WTC11 (cell line): ENCODE data around the gene TPK1. TPM values are rescaled to one million over a fixed set of nuclear protein-coding genes. Genes with fewer than 3 reads are reported as not detected.

ENCODE experiments used
- ATAC-seq: fragments of 200-7000 bp; cut with Tn5 transposase; 2 replicates; pipeline ENCODE4 v1.10.0; 2021; ENCODE audit warnings: mild to moderate bottlenecking, moderate library complexity
- CTCF ChIA-PET: fragments of 300-600 bp; sonication (Branson Sonifier 250); formaldehyde crosslinking; loops from one replicate; lab custom pipeline; 2021; ENCODE audit warnings: antibody characterized with exemption; lab: Charles Lee
- POLR2A ChIA-PET: fragments of 350-600 bp; sonication (Branson Sonifier 250); formaldehyde crosslinking; loops from one replicate; lab custom pipeline; 2021; ENCODE audit warnings: antibody characterized with exemption; lab: Charles Lee
- DNase-seq: peaks from one replicate; pipeline ENCODE4 v3.0.0; 2021; ENCODE audit warnings: low spot score
- H3K27ac Mint-ChIP-seq: 2 replicates; pipeline ENCODE4 v1.8.0; 2021; ENCODE audit warnings: mixed read lengths
- H3K27me3 Mint-ChIP-seq: 2 replicates; pipeline ENCODE4 v1.8.0; 2021; ENCODE audit warnings: low read depth, mild to moderate bottlenecking, moderate library complexity, mixed read lengths
- H3K36me3 Mint-ChIP-seq: 2 replicates; pipeline ENCODE4 v1.8.0; 2021; ENCODE audit warnings: mixed read lengths
- H3K4me1 Mint-ChIP-seq: 2 replicates; pipeline ENCODE4 v1.8.0; 2022; ENCODE audit warnings: mixed read lengths
- H3K4me3 Mint-ChIP-seq: 2 replicates; pipeline ENCODE4 v1.8.0; 2021; ENCODE audit warnings: mild to moderate bottlenecking, moderate library complexity, mixed read lengths
- H3K9me3 Mint-ChIP-seq: 2 replicates; pipeline ENCODE4 v1.8.0; 2021; ENCODE audit warnings: mixed read lengths
- ATF1 ChIP-seq: sonication (generic); formaldehyde crosslinking; IDR thresholded peaks from 2 replicates; pipeline ENCODE4 v1.8.1; 2023; ENCODE audit warnings: mild to moderate bottlenecking, moderate library complexity, missing genetic modification reagents
- ELF4 ChIP-seq: sonication (generic); formaldehyde crosslinking; IDR thresholded peaks from 2 replicates; pipeline ENCODE4 v1.8.1; 2022; ENCODE audit warnings: low read depth, mild to moderate bottlenecking, moderate library complexity, missing genetic modification reagents
- FOXJ3 ChIP-seq: sonication (generic); formaldehyde crosslinking; IDR thresholded peaks from 2 replicates; pipeline ENCODE4 v1.9.0; 2021; ENCODE audit warnings: missing genetic modification reagents, mild to moderate bottlenecking, borderline replicate concordance
- GABPB1 ChIP-seq: sonication (generic); formaldehyde crosslinking; IDR thresholded peaks from 2 replicates; pipeline ENCODE4 v1.8.1; 2023; ENCODE audit warnings: mild to moderate bottlenecking, missing genetic modification reagents
- GRHL2 ChIP-seq: fragments of 250-450 bp; sonication (Bioruptor Pico); IDR thresholded peaks from 2 replicates; pipeline ENCODE4 v1.8.0; 2022; ENCODE audit warnings: mild to moderate bottlenecking, moderate library complexity; ENCODE audit not compliant: insufficient replicate concordance, severe bottlenecking
- GTF2I ChIP-seq: fragments of 250-450 bp; sonication (Bioruptor Pico); conservative IDR thresholded peaks from 2 replicates; pipeline ENCODE4 v1.4.0; 2021; ENCODE audit warnings: mild to moderate bottlenecking
- NFATC4 ChIP-seq: fragments of 250-450 bp; sonication (Bioruptor Pico); IDR thresholded peaks from 2 replicates; pipeline ENCODE4 v1.9.0; 2021; ENCODE audit warnings: mild to moderate bottlenecking
- SMAD4 ChIP-seq: sonication (generic); formaldehyde crosslinking; IDR thresholded peaks from 2 replicates; pipeline ENCODE4 v1.8.0; 2022; ENCODE audit warnings: mild to moderate bottlenecking, missing genetic modification reagents
- SP1 ChIP-seq: sonication (generic); formaldehyde crosslinking; conservative IDR thresholded peaks from 2 replicates; pipeline ENCODE4 v1.8.1; 2022; ENCODE audit warnings: missing genetic modification reagents
- TEAD4 ChIP-seq: sonication (generic); formaldehyde crosslinking; IDR thresholded peaks from 2 replicates; pipeline ENCODE4 v1.8.0; 2022; ENCODE audit warnings: mild to moderate bottlenecking, missing genetic modification reagents
- ZNF219 ChIP-seq: sonication (generic); formaldehyde crosslinking; IDR thresholded peaks from 2 replicates; pipeline ENCODE4 v1.8.0; 2023; ENCODE audit warnings: missing genetic modification reagents, mild to moderate bottlenecking, borderline replicate concordance
- total RNA-seq: library from RNA; stranded (reverse); gene quantifications from 3 replicates; pipeline ENCODE4 v1.2.3, GENCODE V29; 2021
- TF ChIP-seq, protein P1 (sequence below): fragments of 250-450 bp; sonication (Bioruptor Pico); IDR thresholded peaks from 2 replicates; pipeline ENCODE4 v2.1.2; 2022; ENCODE audit warnings: mild to moderate bottlenecking, moderate library complexity
- TF ChIP-seq, protein P2 (sequence below): sonication (generic); formaldehyde crosslinking; IDR thresholded peaks from 2 replicates; pipeline ENCODE4 v1.8.0; 2022; ENCODE audit warnings: mild to moderate bottlenecking, missing genetic modification reagents
- TF ChIP-seq, protein P3 (sequence below): sonication (generic); formaldehyde crosslinking; IDR thresholded peaks from 2 replicates; pipeline ENCODE4 v1.8.1; 2022; ENCODE audit warnings: mild to moderate bottlenecking, missing genetic modification reagents, moderate library complexity, borderline replicate concordance
- TF ChIP-seq, protein P4 (sequence below): sonication (generic); formaldehyde crosslinking; IDR thresholded peaks from 2 replicates; pipeline ENCODE4 v1.8.1; 2023; ENCODE audit warnings: mild to moderate bottlenecking, missing genetic modification reagents, moderate library complexity
- TF ChIP-seq, protein P5 (sequence below): sonication (generic); formaldehyde crosslinking; IDR thresholded peaks from 2 replicates; pipeline ENCODE4 v1.8.0; 2023; ENCODE audit warnings: missing genetic modification reagents, mild to moderate bottlenecking, borderline replicate concordance
- TF ChIP-seq, protein P6 (sequence below): sonication (generic); formaldehyde crosslinking; IDR thresholded peaks from 2 replicates; pipeline ENCODE4 v1.8.0; 2023; ENCODE audit warnings: mild to moderate bottlenecking, missing genetic modification reagents
- TF ChIP-seq, protein P7 (sequence below): sonication (generic); formaldehyde crosslinking; IDR thresholded peaks from 2 replicates; pipeline ENCODE4 v1.8.0; 2022; ENCODE audit warnings: mild to moderate bottlenecking, missing genetic modification reagents
- TF ChIP-seq, protein P8 (sequence below): fragments of 250-450 bp; sonication (Bioruptor Pico); IDR thresholded peaks from 2 replicates; pipeline ENCODE4 v1.9.0; 2021; ENCODE audit warnings: mild to moderate bottlenecking

The TPK1 gene
- total RNA-seq, 1 experiment from 2014 or later, result 2.7 TPM

DNA sequence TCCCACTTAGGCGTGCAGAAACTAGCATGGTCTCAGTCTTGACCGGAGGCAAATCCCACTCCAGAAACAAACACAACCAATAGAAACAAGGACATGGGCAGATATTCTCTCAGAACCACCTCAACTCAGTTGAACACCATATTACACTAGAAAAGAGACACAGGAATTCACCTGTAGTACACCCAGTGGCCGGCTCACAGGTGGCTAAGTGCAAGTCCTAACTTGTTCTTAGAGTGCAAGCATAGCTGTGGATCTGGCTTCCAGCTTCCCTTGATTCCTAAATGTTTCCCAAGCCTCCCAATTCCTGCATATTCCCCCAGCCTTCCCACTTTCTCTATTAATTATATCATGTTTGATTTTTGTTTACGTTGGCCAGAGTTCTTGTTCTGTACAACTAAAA is 164.4 kb downstream of the TPK1 start (continued):
- TF ChIP-seq, protein P1, sequence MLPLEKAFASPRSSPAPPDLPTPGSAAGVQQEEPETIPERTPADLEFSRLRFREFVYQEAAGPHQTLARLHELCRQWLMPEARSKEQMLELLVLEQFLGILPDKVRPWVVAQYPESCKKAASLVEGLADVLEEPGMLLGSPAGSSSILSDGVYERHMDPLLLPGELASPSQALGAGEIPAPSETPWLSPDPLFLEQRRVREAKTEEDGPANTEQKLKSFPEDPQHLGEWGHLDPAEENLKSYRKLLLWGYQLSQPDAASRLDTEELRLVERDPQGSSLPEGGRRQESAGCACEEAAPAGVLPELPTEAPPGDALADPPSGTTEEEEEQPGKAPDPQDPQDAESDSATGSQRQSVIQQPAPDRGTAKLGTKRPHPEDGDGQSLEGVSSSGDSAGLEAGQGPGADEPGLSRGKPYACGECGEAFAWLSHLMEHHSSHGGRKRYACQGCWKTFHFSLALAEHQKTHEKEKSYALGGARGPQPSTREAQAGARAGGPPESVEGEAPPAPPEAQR (CRISPR knock-in tag), result no peak
- TF ChIP-seq FOXJ3, result no peak

DNA sequence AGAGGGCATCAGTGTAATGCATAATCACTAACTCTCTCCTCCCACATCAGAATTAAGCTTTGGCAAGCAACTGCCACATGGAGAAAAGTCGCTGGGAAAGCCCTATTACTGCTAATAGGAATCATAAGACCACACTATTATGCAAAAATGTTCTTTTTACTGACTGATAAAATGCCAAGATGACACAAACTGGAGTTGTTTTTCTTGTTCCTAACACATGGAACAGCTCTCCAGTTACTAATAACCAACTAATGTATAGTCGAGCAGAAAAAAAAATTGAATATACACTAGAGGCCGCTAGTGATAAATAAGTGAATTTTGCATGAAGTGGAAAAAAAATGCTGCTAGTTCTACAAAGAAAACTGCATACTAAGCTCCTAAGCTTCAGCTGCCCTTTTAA is 165.6 kb downstream of the TPK1 start:
- Mint-ChIP-seq H3K27ac (no peak overlapping the region), H3K4me1 (peaks cover 30% of the 10 kb centered on the region), H3K36me3 (no peaks in the 10 kb centered on the region), H3K27me3 (no peaks in the 10 kb centered on the region), H3K9me3 (no peaks in the 10 kb centered on the region), H3K4me3 (no peak overlapping the region)
- ChIA-PET CTCF (interaction anchor here (0.7 to 1.3 kb wide), 5 partner anchors 8 to 155 kb away, joined by 3 to 6 read pairs (median 3); no protein-coding TSS in a partner anchor), POLR2A (no interaction called here)
- ATAC-seq (no peak), DNase-seq (no peak)
- TF ChIP-seq GABPB1 (no peak), NFATC4 (no peak), SMAD4 (CRISPR knock-in tag) (no peak), ZNF219 (CRISPR knock-in tag) (no peak), GTF2I (CRISPR knock-in tag) (no peak), TEAD4 (CRISPR knock-in tag) (no peak), ATF1 (CRISPR knock-in tag) (no peak), GRHL2 (no peak), ELF4 (CRISPR knock-in tag) (no peak)
- TF ChIP-seq, protein P2, sequence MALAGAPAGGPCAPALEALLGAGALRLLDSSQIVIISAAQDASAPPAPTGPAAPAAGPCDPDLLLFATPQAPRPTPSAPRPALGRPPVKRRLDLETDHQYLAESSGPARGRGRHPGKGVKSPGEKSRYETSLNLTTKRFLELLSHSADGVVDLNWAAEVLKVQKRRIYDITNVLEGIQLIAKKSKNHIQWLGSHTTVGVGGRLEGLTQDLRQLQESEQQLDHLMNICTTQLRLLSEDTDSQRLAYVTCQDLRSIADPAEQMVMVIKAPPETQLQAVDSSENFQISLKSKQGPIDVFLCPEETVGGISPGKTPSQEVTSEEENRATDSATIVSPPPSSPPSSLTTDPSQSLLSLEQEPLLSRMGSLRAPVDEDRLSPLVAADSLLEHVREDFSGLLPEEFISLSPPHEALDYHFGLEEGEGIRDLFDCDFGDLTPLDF, result no peak
- TF ChIP-seq, protein P3, sequence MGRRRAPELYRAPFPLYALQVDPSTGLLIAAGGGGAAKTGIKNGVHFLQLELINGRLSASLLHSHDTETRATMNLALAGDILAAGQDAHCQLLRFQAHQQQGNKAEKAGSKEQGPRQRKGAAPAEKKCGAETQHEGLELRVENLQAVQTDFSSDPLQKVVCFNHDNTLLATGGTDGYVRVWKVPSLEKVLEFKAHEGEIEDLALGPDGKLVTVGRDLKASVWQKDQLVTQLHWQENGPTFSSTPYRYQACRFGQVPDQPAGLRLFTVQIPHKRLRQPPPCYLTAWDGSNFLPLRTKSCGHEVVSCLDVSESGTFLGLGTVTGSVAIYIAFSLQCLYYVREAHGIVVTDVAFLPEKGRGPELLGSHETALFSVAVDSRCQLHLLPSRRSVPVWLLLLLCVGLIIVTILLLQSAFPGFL (CRISPR knock-in tag), result no peak

DNA sequence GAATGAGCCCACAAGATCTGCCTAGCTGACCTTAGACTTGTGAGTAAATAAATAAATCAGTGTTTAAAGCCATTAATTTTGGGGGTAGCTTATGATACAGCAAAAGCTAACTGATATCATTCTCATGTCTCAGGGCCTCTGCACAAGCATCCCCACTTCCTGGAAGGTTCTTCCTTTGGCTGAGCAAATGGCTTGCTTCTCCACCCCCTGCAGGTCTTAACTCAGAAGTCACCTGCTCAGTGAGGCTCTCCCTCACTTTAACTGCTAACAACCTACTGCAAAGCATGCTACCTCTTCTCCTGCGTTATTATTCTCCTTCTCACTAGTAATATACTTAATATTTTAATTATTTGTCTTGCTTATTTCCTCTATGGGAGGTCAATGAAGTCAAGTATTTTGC is 167.3 kb downstream of the TPK1 start:
- Mint-ChIP-seq H3K4me1 (peaks cover 30% of the 10 kb centered on the region), H3K27ac (no peak overlapping the region), H3K9me3 (peaks cover 9% of the 10 kb centered on the region), H3K4me3 (no peak overlapping the region), H3K36me3 (no peaks in the 10 kb centered on the region), H3K27me3 (no peaks in the 10 kb centered on the region; the same call in 1 of the 2 replicates)
- ChIA-PET POLR2A (no interaction called here), CTCF (no interaction called here)
- DNase-seq (no peak), ATAC-seq (peak; percentile 75)
- TF ChIP-seq, protein P4, sequence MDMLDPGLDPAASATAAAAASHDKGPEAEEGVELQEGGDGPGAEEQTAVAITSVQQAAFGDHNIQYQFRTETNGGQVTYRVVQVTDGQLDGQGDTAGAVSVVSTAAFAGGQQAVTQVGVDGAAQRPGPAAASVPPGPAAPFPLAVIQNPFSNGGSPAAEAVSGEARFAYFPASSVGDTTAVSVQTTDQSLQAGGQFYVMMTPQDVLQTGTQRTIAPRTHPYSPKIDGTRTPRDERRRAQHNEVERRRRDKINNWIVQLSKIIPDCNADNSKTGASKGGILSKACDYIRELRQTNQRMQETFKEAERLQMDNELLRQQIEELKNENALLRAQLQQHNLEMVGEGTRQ (CRISPR knock-in tag), result no peak
- TF ChIP-seq, protein P5, sequence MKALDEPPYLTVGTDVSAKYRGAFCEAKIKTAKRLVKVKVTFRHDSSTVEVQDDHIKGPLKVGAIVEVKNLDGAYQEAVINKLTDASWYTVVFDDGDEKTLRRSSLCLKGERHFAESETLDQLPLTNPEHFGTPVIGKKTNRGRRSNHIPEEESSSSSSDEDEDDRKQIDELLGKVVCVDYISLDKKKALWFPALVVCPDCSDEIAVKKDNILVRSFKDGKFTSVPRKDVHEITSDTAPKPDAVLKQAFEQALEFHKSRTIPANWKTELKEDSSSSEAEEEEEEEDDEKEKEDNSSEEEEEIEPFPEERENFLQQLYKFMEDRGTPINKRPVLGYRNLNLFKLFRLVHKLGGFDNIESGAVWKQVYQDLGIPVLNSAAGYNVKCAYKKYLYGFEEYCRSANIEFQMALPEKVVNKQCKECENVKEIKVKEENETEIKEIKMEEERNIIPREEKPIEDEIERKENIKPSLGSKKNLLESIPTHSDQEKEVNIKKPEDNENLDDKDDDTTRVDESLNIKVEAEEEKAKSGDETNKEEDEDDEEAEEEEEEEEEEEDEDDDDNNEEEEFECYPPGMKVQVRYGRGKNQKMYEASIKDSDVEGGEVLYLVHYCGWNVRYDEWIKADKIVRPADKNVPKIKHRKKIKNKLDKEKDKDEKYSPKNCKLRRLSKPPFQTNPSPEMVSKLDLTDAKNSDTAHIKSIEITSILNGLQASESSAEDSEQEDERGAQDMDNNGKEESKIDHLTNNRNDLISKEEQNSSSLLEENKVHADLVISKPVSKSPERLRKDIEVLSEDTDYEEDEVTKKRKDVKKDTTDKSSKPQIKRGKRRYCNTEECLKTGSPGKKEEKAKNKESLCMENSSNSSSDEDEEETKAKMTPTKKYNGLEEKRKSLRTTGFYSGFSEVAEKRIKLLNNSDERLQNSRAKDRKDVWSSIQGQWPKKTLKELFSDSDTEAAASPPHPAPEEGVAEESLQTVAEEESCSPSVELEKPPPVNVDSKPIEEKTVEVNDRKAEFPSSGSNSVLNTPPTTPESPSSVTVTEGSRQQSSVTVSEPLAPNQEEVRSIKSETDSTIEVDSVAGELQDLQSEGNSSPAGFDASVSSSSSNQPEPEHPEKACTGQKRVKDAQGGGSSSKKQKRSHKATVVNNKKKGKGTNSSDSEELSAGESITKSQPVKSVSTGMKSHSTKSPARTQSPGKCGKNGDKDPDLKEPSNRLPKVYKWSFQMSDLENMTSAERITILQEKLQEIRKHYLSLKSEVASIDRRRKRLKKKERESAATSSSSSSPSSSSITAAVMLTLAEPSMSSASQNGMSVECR, result no peak
- TF ChIP-seq TEAD4 (CRISPR knock-in tag) (no peak), SP1 (CRISPR knock-in tag) (no peak)
- TF ChIP-seq, protein P6, sequence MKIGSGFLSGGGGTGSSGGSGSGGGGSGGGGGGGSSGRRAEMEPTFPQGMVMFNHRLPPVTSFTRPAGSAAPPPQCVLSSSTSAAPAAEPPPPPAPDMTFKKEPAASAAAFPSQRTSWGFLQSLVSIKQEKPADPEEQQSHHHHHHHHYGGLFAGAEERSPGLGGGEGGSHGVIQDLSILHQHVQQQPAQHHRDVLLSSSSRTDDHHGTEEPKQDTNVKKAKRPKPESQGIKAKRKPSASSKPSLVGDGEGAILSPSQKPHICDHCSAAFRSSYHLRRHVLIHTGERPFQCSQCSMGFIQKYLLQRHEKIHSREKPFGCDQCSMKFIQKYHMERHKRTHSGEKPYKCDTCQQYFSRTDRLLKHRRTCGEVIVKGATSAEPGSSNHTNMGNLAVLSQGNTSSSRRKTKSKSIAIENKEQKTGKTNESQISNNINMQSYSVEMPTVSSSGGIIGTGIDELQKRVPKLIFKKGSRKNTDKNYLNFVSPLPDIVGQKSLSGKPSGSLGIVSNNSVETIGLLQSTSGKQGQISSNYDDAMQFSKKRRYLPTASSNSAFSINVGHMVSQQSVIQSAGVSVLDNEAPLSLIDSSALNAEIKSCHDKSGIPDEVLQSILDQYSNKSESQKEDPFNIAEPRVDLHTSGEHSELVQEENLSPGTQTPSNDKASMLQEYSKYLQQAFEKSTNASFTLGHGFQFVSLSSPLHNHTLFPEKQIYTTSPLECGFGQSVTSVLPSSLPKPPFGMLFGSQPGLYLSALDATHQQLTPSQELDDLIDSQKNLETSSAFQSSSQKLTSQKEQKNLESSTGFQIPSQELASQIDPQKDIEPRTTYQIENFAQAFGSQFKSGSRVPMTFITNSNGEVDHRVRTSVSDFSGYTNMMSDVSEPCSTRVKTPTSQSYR (CRISPR knock-in tag), result no peak
- TF ChIP-seq, protein P7, sequence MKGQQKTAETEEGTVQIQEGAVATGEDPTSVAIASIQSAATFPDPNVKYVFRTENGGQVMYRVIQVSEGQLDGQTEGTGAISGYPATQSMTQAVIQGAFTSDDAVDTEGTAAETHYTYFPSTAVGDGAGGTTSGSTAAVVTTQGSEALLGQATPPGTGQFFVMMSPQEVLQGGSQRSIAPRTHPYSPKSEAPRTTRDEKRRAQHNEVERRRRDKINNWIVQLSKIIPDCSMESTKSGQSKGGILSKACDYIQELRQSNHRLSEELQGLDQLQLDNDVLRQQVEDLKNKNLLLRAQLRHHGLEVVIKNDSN (CRISPR knock-in tag), result no peak
- TF ChIP-seq, protein P1 (CRISPR knock-in tag), result no peak
- TF ChIP-seq, protein P8, sequence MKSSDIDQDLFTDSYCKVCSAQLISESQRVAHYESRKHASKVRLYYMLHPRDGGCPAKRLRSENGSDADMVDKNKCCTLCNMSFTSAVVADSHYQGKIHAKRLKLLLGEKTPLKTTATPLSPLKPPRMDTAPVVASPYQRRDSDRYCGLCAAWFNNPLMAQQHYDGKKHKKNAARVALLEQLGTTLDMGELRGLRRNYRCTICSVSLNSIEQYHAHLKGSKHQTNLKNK (CRISPR knock-in tag), result no peak
